ENCODE measurements around the gene CFAP298.

DNA sequence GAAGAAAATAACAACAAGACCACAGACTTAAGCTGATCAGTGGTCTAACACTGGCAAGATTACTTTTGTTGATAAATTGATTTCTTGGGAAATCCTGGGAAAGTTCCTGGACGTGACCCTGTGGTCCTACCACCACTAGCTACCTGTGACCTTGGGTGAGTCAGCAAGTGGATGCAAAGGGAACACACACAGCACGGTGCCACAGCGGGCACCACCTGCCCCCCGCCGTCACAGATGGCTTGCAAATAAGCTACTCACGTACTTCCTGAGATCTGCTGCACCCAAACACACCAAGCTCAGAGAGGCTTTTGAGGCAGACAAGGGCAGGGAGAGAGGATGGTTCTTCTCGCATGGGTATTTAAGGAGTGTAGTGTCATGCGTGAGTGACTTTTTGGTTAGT, 12.7 kb downstream of the CFAP298 start:
- TF ChIP-seq, protein P1, sequence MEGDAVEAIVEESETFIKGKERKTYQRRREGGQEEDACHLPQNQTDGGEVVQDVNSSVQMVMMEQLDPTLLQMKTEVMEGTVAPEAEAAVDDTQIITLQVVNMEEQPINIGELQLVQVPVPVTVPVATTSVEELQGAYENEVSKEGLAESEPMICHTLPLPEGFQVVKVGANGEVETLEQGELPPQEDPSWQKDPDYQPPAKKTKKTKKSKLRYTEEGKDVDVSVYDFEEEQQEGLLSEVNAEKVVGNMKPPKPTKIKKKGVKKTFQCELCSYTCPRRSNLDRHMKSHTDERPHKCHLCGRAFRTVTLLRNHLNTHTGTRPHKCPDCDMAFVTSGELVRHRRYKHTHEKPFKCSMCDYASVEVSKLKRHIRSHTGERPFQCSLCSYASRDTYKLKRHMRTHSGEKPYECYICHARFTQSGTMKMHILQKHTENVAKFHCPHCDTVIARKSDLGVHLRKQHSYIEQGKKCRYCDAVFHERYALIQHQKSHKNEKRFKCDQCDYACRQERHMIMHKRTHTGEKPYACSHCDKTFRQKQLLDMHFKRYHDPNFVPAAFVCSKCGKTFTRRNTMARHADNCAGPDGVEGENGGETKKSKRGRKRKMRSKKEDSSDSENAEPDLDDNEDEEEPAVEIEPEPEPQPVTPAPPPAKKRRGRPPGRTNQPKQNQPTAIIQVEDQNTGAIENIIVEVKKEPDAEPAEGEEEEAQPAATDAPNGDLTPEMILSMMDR (IDR thresholded peaks at IDR 0.05) = no peak
- no peak for TF ChIP-seq EP300 (IDR thresholded peaks at IDR 0.05)
- TF ChIP-seq POLR2AphosphoS5 (IDR thresholded peaks at IDR 0.05) = no peak
- no peak for TF ChIP-seq POLR2A (IDR thresholded peaks at IDR 0.05; ENCODE audit: low read depth)
